H9 (cell line): ENCODE measurements around the gene ADAD2. TPM values are rescaled to one million over a fixed set of nuclear protein-coding genes. Genes with fewer than 3 reads are reported as not detected.

Source experiments
- DNase-seq: peaks from one replicate; pipeline ENCODE4 v3.0.0-alpha.2; 2017
- H2AFZ ChIP-seq: one replicate; pipeline ENCODE4 v1.6.1; 2013; ENCODE audit warnings: mild to moderate bottlenecking, low read length, control low read depth, moderate library complexity
- H2AK5ac ChIP-seq: 2 replicates; pipeline ENCODE4 v1.6.1; 2013; ENCODE audit warnings: low read length, control low read depth, mixed read lengths; ENCODE audit not compliant: insufficient read length
- H2BK120ac ChIP-seq: one replicate; pipeline ENCODE4 v1.6.1; 2013; ENCODE audit warnings: low read depth, mild to moderate bottlenecking, low read length, control low read depth, inconsistent platforms; ENCODE audit not compliant: poor library complexity, severe bottlenecking
- H2BK12ac ChIP-seq: 2 replicates; pipeline ENCODE4 v1.6.1; 2013; ENCODE audit warnings: low read length, control low read depth, mixed read lengths, low read depth; ENCODE audit not compliant: insufficient read length
- H2BK15ac ChIP-seq: 2 replicates; pipeline ENCODE4 v1.6.1; 2013; ENCODE audit warnings: low read depth, low read length, control low read depth
- H2BK20ac ChIP-seq: one replicate; pipeline ENCODE4 v1.6.1; 2013; ENCODE audit warnings: low read depth, mild to moderate bottlenecking, low read length, control low read depth, inconsistent platforms; ENCODE audit not compliant: poor library complexity, severe bottlenecking
- H2BK5ac ChIP-seq: 2 replicates; pipeline ENCODE4 v1.6.1; 2013; ENCODE audit warnings: low read length, control low read depth, mixed read lengths; ENCODE audit not compliant: insufficient read length
- H3K14ac ChIP-seq: 2 replicates; pipeline ENCODE4 v1.6.1; 2013; ENCODE audit warnings: low read length, control low read depth; ENCODE audit not compliant: insufficient read depth
- H3K18ac ChIP-seq: 2 replicates; pipeline ENCODE4 v1.6.1; 2013; ENCODE audit warnings: low read depth, mild to moderate bottlenecking, mixed read lengths, low read length, control low read depth; ENCODE audit not compliant: insufficient read length
- H3K23ac ChIP-seq: 2 replicates; pipeline ENCODE4 v1.6.1; 2013; ENCODE audit warnings: low read length, control low read depth, mixed read lengths, low read depth; ENCODE audit not compliant: insufficient read length
- H3K23me2 ChIP-seq: 2 replicates; pipeline ENCODE4 v1.6.1; 2013; ENCODE audit warnings: low read depth, mild to moderate bottlenecking, mixed read lengths, low read length, control low read depth; ENCODE audit not compliant: insufficient read length, poor library complexity, severe bottlenecking
- H3K27ac ChIP-seq: 2 replicates; pipeline ENCODE4 v1.5.1; 2013; ENCODE audit warnings: low read length, control low read depth, mixed read lengths, low read depth; ENCODE audit not compliant: insufficient read length
- H3K27me3 ChIP-seq: 2 replicates; pipeline ENCODE4 v1.6.1; 2013; ENCODE audit warnings: low read length, control low read depth, inconsistent platforms; ENCODE audit not compliant: insufficient read depth
- H3K4ac ChIP-seq: 2 replicates; pipeline ENCODE4 v1.6.1; 2013; ENCODE audit warnings: low read depth, mild to moderate bottlenecking, control low read depth, inconsistent platforms, low read length, moderate library complexity
- H3K4me1 ChIP-seq: 2 replicates; pipeline ENCODE4 v1.6.1; 2013; ENCODE audit warnings: low read length, control low read depth, inconsistent platforms; ENCODE audit not compliant: insufficient read depth
- H3K4me2 ChIP-seq: 2 replicates; pipeline ENCODE4 v1.6.1; 2013; ENCODE audit warnings: low read length, control low read depth, mixed read lengths; ENCODE audit not compliant: insufficient read length, insufficient read depth
- H3K56ac ChIP-seq: 2 replicates; pipeline ENCODE4 v1.6.1; 2013; ENCODE audit warnings: low read depth, mild to moderate bottlenecking, mixed read lengths, low read length, control low read depth; ENCODE audit not compliant: insufficient read length
- H3K79me1 ChIP-seq: 2 replicates; pipeline ENCODE4 v1.6.1; 2013; ENCODE audit warnings: low read depth, mild to moderate bottlenecking, moderate library complexity, low read length, control low read depth, inconsistent platforms; ENCODE audit not compliant: insufficient read depth, poor library complexity, severe bottlenecking
- H3K79me2 ChIP-seq: 2 replicates; pipeline ENCODE4 v1.6.1; 2013; ENCODE audit warnings: low read length, control low read depth, inconsistent platforms; ENCODE audit not compliant: insufficient read depth
- H3K9ac ChIP-seq: 2 replicates; pipeline ENCODE4 v1.6.1; 2013; ENCODE audit warnings: low read length, control low read depth, mixed read lengths; ENCODE audit not compliant: insufficient read length; ENCODE audit errors: extremely low read depth
- H3K9me3 ChIP-seq: one replicate; pipeline ENCODE4 v1.6.1; 2013; ENCODE audit warnings: low read depth, low read length, inconsistent platforms; ENCODE audit not compliant: control insufficient read depth
- H3T11ph ChIP-seq: one replicate; pipeline ENCODE4 v1.6.1; 2013; ENCODE audit warnings: mild to moderate bottlenecking, low read length, control low read depth, inconsistent platforms
- H4K20me1 ChIP-seq: one replicate; pipeline ENCODE4 v1.6.1; 2013; ENCODE audit not compliant: control insufficient read depth, insufficient read length, insufficient read depth
- H4K5ac ChIP-seq: 2 replicates; pipeline ENCODE4 v1.6.1; 2013; ENCODE audit warnings: low read depth, mild to moderate bottlenecking, mixed read lengths, low read length, control low read depth; ENCODE audit not compliant: insufficient read length
- H4K8ac ChIP-seq: replicated peaks from 2 replicates; pipeline ENCODE4 v1.6.1; 2013; ENCODE audit warnings: low read length, control low read depth, mixed read lengths, low read depth; ENCODE audit not compliant: insufficient read length
- H4K91ac ChIP-seq: 2 replicates; pipeline ENCODE4 v1.6.1; 2013; ENCODE audit warnings: low read depth, mild to moderate bottlenecking, moderate library complexity, mixed read lengths, low read length, control low read depth; ENCODE audit not compliant: insufficient read length
- H3K27ac Mint-ChIP-seq, 3 experiments: 2 replicates in 2 of 3; 3 replicates in 1 of 3; pipeline ENCODE4 v1.8.0; 2020 to 2021; ENCODE audit warnings: mixed read lengths in 3 of 3, mild to moderate bottlenecking in 1 of 3, moderate library complexity in 1 of 3
- H3K27me3 Mint-ChIP-seq: 2 replicates; pipeline ENCODE4 v1.8.0; 2021; ENCODE audit warnings: low read depth, mild to moderate bottlenecking, moderate library complexity, mixed read lengths
- H3K36me3 Mint-ChIP-seq, 3 experiments: 2 replicates in 2 of 3; 3 replicates in 1 of 3; pipeline ENCODE4 v1.8.0; 2020 to 2021; ENCODE audit warnings: low read depth in 3 of 3, mixed read lengths in 3 of 3; ENCODE audit not compliant: insufficient read depth in 1 of 3
- H3K4me1 Mint-ChIP-seq, 2 experiments: 2 replicates each; pipeline ENCODE4 v1.8.0; 2020; ENCODE audit warnings: mixed read lengths in 2 of 2
- H3K4me3 Mint-ChIP-seq, 2 experiments: 2 replicates in 1 of 2; 3 replicates in 1 of 2; pipeline ENCODE4 v1.8.0; 2020 to 2021; ENCODE audit warnings: mild to moderate bottlenecking in 2 of 2, mixed read lengths in 2 of 2, moderate library complexity in 1 of 2
- H3K9me3 Mint-ChIP-seq, 2 experiments: 2 replicates in 1 of 2; 3 replicates in 1 of 2; pipeline ENCODE4 v1.8.0; 2020; ENCODE audit warnings: mild to moderate bottlenecking in 2 of 2, mixed read lengths in 2 of 2, moderate library complexity in 1 of 2
- WGBS: extraction: QIAGEN DNeasy Blood & Tissue Kit; methylation state at CpG from one replicate; pipeline ENCODE4 v1.1.7; 2013; ENCODE audit warnings: missing lambda C conversion rate, low lambda C conversion rate, mixed read lengths; ENCODE audit not compliant: insufficient read length; ENCODE audit errors: extremely low coverage; 5-methylcytosine and 5-hydroxymethylcytosine counted together
- total RNA-seq: library from RNA; stranded (reverse); gene quantifications from 2 replicates; pipeline ENCODE4 v1.2.1, GENCODE V29; 2021
- TF ChIP-seq, protein P1 (sequence below): fragments of 200-600 bp; sonication (generic); conservative IDR thresholded peaks from 3 replicates; pipeline ENCODE4 v1.8.0; 2021; ENCODE audit warnings: antibody characterized with exemption, mild to moderate bottlenecking

The ADAD2 gene
- total RNA-seq, 1 experiment from 2014 or later = 1.0 TPM

DNA sequence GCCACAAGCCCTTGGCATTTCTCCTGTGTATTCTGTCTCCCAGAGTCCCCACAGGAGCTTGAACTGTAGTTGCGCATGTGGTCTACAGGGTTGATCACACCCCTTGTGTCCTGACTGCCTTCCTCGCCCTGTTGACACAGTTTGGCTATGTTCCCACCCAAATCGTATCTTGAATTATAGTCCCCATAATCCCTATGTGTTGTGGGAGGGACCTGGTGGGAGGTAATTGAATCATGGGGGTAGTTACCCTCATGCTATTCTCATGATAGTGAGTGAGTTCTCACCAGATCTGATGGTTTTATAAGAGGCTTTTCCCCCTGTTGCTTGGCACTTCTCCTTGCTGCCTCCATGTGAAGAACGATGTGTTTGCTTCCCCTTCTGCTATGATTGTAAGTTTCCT is 21.2 kb downstream of the ADAD2 start:
- H3K4me2 ChIP-seq = no peak overlapping the region
- H3K4me3 Mint-ChIP-seq = no peak overlapping the region

More for the DNA sequence above, 21.2 kb downstream of the ADAD2 start:
- H3K79me2 ChIP-seq = no peaks in the 10 kb centered on the region
- no peaks in the 10 kb centered on the region for H3K23me2 ChIP-seq
- no peaks in the 10 kb centered on the region for H3K79me1 ChIP-seq
- H2BK15ac ChIP-seq = no peak overlapping the region
- Mint-ChIP-seq H3K27ac (no peak overlapping the region), H3K36me3 (no peaks in the 10 kb centered on the region), H3K9me3 (no peaks in the 10 kb centered on the region), H3K27me3 (peaks cover 3% of the 10 kb centered on the region), H3K4me1 (peaks cover 5 to 12% of the 10 kb centered on the region in 2 experiments)
- no peak overlapping the region for H3K14ac ChIP-seq
- H3K27me3 ChIP-seq = no peaks in the 10 kb centered on the region
- H3K9ac ChIP-seq = no peak overlapping the region
- WGBS = no CpG with 5 or more reads among the region's 4 CpGs
- H4K5ac ChIP-seq = no peak overlapping the region
- H2BK5ac ChIP-seq = no peak overlapping the region
- H4K91ac ChIP-seq = no peak overlapping the region
- H3K27ac ChIP-seq = no peak overlapping the region
- H3T11ph ChIP-seq = no peak overlapping the region
- H2BK20ac ChIP-seq = no peak overlapping the region
- H3K4me1 ChIP-seq = no peaks in the 10 kb centered on the region
- H2AFZ ChIP-seq = no peak overlapping the region
- H3K18ac ChIP-seq = no peak overlapping the region
- no peak overlapping the region for H4K8ac ChIP-seq
- H4K20me1 ChIP-seq = no peaks in the 10 kb centered on the region
- DNase-seq = no peak
- no peak overlapping the region for H3K56ac ChIP-seq
- no peak overlapping the region for H3K4ac ChIP-seq
- TF ChIP-seq, protein P1, sequence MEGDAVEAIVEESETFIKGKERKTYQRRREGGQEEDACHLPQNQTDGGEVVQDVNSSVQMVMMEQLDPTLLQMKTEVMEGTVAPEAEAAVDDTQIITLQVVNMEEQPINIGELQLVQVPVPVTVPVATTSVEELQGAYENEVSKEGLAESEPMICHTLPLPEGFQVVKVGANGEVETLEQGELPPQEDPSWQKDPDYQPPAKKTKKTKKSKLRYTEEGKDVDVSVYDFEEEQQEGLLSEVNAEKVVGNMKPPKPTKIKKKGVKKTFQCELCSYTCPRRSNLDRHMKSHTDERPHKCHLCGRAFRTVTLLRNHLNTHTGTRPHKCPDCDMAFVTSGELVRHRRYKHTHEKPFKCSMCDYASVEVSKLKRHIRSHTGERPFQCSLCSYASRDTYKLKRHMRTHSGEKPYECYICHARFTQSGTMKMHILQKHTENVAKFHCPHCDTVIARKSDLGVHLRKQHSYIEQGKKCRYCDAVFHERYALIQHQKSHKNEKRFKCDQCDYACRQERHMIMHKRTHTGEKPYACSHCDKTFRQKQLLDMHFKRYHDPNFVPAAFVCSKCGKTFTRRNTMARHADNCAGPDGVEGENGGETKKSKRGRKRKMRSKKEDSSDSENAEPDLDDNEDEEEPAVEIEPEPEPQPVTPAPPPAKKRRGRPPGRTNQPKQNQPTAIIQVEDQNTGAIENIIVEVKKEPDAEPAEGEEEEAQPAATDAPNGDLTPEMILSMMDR = no peak
- no peak overlapping the region for H2BK120ac ChIP-seq
- H3K23ac ChIP-seq = no peak overlapping the region
- no peak overlapping the region for H2AK5ac ChIP-seq
- no peak overlapping the region for H2BK12ac ChIP-seq
- no peaks in the 10 kb centered on the region for H3K9me3 ChIP-seq
